Subcutaneous abdominal adipose tissue (tissue), 5 donors: ENCODE measurements around the gene IER2.
A peak's percentile ranks its signal among the peaks of the same experiment; 100 is the strongest.
"Not testable (repeated sequence)": the region's sequence is repeated elsewhere in the genome, so short reads cannot be mapped to it uniquely, and the experiment has no call there.

Source experiments
- H3K27ac ChIP-seq: one replicate; pipeline ENCODE4 v1.7.0; 2013; ENCODE audit warnings: low read depth, mild to moderate bottlenecking, inconsistent platforms, low read length, moderate library complexity
- H3K27me3 ChIP-seq, 5 donors: one replicate each; pipeline ENCODE4 v1.7.0; 2013; ENCODE audit warnings: low read length in 5 of 5, inconsistent platforms in 1 of 5; ENCODE audit not compliant: control insufficient read depth in 5 of 5, insufficient read depth in 4 of 5
- H3K36me3 ChIP-seq, 5 donors: one replicate each; pipeline ENCODE4 v1.7.0; 2013; ENCODE audit warnings: low read length in 5 of 5; ENCODE audit not compliant: control insufficient read depth in 5 of 5, insufficient read depth in 5 of 5
- H3K4me1 ChIP-seq, 5 donors: one replicate each; pipeline ENCODE4 v1.7.0; 2013; ENCODE audit warnings: low read length in 5 of 5, mild to moderate bottlenecking in 3 of 5, moderate library complexity in 1 of 5; ENCODE audit not compliant: control insufficient read depth in 5 of 5, insufficient read depth in 5 of 5
- H3K4me3 ChIP-seq, 5 donors: one replicate each; pipeline ENCODE4 v1.7.0; 2013; ENCODE audit warnings: low read length in 5 of 5, low read depth in 1 of 5
- H3K9ac ChIP-seq, 5 donors: one replicate each; pipeline ENCODE4 v1.7.0; 2013; ENCODE audit warnings: low read length in 5 of 5, mild to moderate bottlenecking in 4 of 5, moderate library complexity in 3 of 5
- H3K9me3 ChIP-seq, 5 donors: one replicate each; pipeline ENCODE4 v1.7.0; 2013; ENCODE audit warnings: low read length in 5 of 5; ENCODE audit not compliant: control insufficient read depth in 5 of 5
- donor health status: healthy.
- donor health status: healthy.
- donor health status: healthy.
- donor health status: healthy.
- donor health status: healthy.

IER2 gene

GRCh38 chr19:13162724-13163608 is 12.8 kb downstream of the IER2 start:
- Histone ChIP-seq H3K27me3 (no peaks in the 10 kb centered on the region), H3K27ac (peak overlapping the region; percentile 98), H3K36me3 (no peaks in the 10 kb centered on the region), H3K4me1 (peaks cover 15 to 56% (median 44%) of the 10 kb centered on the region in 5 donors), H3K4me3 (peak overlapping the region; percentile 49 to 73 (median 63)), H3K9ac (peak overlapping the region; percentile 66 to 93 (median 86)), H3K9me3 (no peaks in the 10 kb centered on the region)

GRCh38 chr19:13163609-13164342 is 13.6 kb downstream of the IER2 start:
- peaks cover 15 to 63% (median 49%) of the 10 kb centered on the region in 5 donors for H3K4me1 ChIP-seq
- H3K27ac ChIP-seq, result peak overlapping the region; percentile 98
- no peaks in the 10 kb centered on the region for H3K27me3 ChIP-seq
- peak overlapping the region; percentile 66 to 93 (median 86) for H3K9ac ChIP-seq
- H3K9me3 ChIP-seq, result no peaks in the 10 kb centered on the region
- H3K36me3 ChIP-seq, result no peaks in the 10 kb centered on the region
- H3K4me3 ChIP-seq, result peak overlapping the region; percentile 49 to 71 (median 63)

GRCh38 chr19:13164343-13165161 is 14.3 kb downstream of the IER2 start:
- Histone ChIP-seq H3K27ac (peak overlapping the region; percentile 98), H3K36me3 (no peaks in the 10 kb centered on the region), H3K9me3 (no peaks in the 10 kb centered on the region), H3K9ac (peak overlapping the region; percentile 21 to 69 (median 45)), H3K4me3 (peak overlapping the region in 2 of 5 donors; percentile 31 to 52), H3K4me1 (peaks cover 15 to 65% (median 49%) of the 10 kb centered on the region in 5 donors), H3K27me3 (no peaks in the 10 kb centered on the region)

- peak overlapping the region; percentile 98 for H3K27ac ChIP-seq
- H3K27me3 ChIP-seq, result no peaks in the 10 kb centered on the region
- H3K9me3 ChIP-seq, result no peaks in the 10 kb centered on the region
- peak overlapping the region in 4 of 5 donors; percentile 21 to 69 (median 52) for H3K9ac ChIP-seq
- peaks cover 17 to 68% (median 49%) of the 10 kb centered on the region in 5 donors for H3K4me1 ChIP-seq
- H3K36me3 ChIP-seq, result no peaks in the 10 kb centered on the region
- peak overlapping the region in 1 of 5 donors; percentile 52 for H3K4me3 ChIP-seq
Observed at GRCh38 chr19:13165162-13165997, 15.2 kb downstream of the IER2 start.

GRCh38 chr19:13166151-13166550 is 15.9 kb downstream of the IER2 start:
- not testable (repeated sequence) for H3K9me3 ChIP-seq, H3K27me3 ChIP-seq, H3K9ac ChIP-seq, H3K4me3 ChIP-seq, H3K36me3 ChIP-seq
- H3K27ac ChIP-seq, result peak overlapping the region; percentile 84
- H3K4me1 ChIP-seq, result peaks cover 17 to 68% (median 49%) of the 10 kb centered on the region in 5 donors

- H3K9ac ChIP-seq, result no peak overlapping the region
- peaks cover 6 to 52% (median 36%) of the 10 kb centered on the region in 5 donors for H3K4me1 ChIP-seq
- no peaks in the 10 kb centered on the region for H3K27me3 ChIP-seq
- no peak overlapping the region for H3K4me3 ChIP-seq
- no peaks in the 10 kb centered on the region for H3K9me3 ChIP-seq
- H3K36me3 ChIP-seq, result no peaks in the 10 kb centered on the region
- H3K27ac ChIP-seq, result peak overlapping the region; percentile 67
Observed at GRCh38 chr19:13169769-13170168, 19.6 kb downstream of the IER2 start.

GRCh38 chr19:13171146-13171545 is 20.9 kb downstream of the IER2 start:
- no peaks in the 10 kb centered on the region for H3K27me3 ChIP-seq
- H3K4me3 ChIP-seq, result no peak overlapping the region
- no peaks in the 10 kb centered on the region for H3K36me3 ChIP-seq
- H3K27ac ChIP-seq, result no peak overlapping the region
- peaks cover 5 to 42% (median 30%) of the 10 kb centered on the region in 5 donors for H3K4me1 ChIP-seq
- H3K9ac ChIP-seq, result no peak overlapping the region
- no peaks in the 10 kb centered on the region for H3K9me3 ChIP-seq

- Histone ChIP-seq H3K36me3 (no peaks in the 10 kb centered on the region), H3K27ac (peak overlapping the region; percentile 50), H3K9ac (peak overlapping the region in 4 of 5 donors; percentile 2 to 53 (median 50)), H3K9me3 (no peaks in the 10 kb centered on the region), H3K27me3 (no peaks in the 10 kb centered on the region), H3K4me1 (peaks cover 2 to 31% (median 19%) of the 10 kb centered on the region in 5 donors), H3K4me3 (peak overlapping the region in 2 of 5 donors; percentile 24 to 29)
Observed at GRCh38 chr19:13172346-13173138, 22.3 kb downstream of the IER2 start.
